ENCODE measurements around the gene LPA. TPM values are rescaled to one million over a fixed set of nuclear protein-coding genes. Genes with fewer than 3 reads are reported as not detected.
"Not testable (repeated sequence)": the region's sequence is repeated elsewhere in the genome, so short reads cannot be mapped to it uniquely, and the experiment has no call there.

Gene LPA
- total RNA-seq, 1 experiment from 2014 or later: not detected

DNA sequence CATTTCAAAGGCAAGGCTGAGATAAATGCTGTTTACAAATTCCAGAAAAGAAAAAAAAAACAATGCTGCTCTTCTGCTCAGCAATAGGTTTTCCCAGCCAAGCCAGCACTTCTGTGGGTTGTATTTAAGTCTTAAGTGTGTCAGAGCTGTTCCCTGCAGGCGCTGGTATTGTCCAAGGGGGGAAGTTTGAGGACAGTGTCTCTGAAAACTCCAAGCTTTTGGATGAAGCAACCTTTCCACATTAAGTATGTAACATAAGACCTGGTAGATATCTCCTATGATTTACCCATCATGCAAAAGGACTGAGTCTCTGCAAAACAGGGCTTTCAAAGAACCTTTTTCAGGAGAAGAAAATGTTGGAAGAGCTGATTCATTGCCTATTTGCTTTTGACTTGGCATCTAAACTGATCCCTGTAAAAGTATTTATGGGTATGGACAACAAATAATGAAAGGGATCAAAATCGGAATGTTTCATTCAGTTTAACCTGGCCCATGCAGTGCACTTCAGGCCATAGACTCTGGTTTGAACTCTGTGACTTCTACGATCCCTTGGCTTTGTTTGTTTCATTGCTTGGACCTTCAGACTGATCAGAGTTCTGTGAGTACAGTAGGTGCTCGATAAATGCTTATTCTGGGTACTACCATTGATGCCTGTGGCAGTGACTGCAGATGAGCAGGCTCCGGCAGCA lies 21.8 kb upstream of the LPA start:
- CTCF ChIA-PET: no interaction called here
- Histone ChIP-seq H3K79me2 (ENCODE audit: low read depth) (no peaks in the 10 kb centered on the region), H3K9me3 (ENCODE audit: insufficient read depth, low read depth) (no peaks in the 10 kb centered on the region), H3F3A (ENCODE audit: insufficient read depth, low read depth) (no peaks in the 10 kb centered on the region), H3K9me2 (ENCODE audit: insufficient read depth) (no peaks in the 10 kb centered on the region), H2AFZ (no peak overlapping the region), H3K36me3 (ENCODE audit: low read depth) (no peaks in the 10 kb centered on the region), H3K27ac (no peak overlapping the region), H4K20me1 (ENCODE audit: insufficient read depth) (no peaks in the 10 kb centered on the region), H3K4me1 (replicated peaks; ENCODE audit: insufficient read depth) (no peaks in the 10 kb centered on the region), H3K4me2 (peak overlapping the region; percentile 59), H3K27me3 (ENCODE audit: insufficient read depth, low read depth) (peaks cover 5% of the 10 kb centered on the region; the same call in 1 of the 2 replicates), H3K4me3 (peak overlapping the region; percentile 22; the same call in 1 of the 2 replicates)
- intact Hi-C loops (cut with micrococcal nuclease; ENCODE audit: unreplicated experiment): no loop called here
- no peak for DNase-seq
- POLR2A ChIA-PET (ENCODE audit: unreplicated experiment): no interaction called here
- BruUV-seq (replicated peaks): no TSS peak
- TF ChIP-seq, protein P1, sequence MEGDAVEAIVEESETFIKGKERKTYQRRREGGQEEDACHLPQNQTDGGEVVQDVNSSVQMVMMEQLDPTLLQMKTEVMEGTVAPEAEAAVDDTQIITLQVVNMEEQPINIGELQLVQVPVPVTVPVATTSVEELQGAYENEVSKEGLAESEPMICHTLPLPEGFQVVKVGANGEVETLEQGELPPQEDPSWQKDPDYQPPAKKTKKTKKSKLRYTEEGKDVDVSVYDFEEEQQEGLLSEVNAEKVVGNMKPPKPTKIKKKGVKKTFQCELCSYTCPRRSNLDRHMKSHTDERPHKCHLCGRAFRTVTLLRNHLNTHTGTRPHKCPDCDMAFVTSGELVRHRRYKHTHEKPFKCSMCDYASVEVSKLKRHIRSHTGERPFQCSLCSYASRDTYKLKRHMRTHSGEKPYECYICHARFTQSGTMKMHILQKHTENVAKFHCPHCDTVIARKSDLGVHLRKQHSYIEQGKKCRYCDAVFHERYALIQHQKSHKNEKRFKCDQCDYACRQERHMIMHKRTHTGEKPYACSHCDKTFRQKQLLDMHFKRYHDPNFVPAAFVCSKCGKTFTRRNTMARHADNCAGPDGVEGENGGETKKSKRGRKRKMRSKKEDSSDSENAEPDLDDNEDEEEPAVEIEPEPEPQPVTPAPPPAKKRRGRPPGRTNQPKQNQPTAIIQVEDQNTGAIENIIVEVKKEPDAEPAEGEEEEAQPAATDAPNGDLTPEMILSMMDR (conservative IDR thresholded peaks at IDR 0.05): no peak
- no peak for TF ChIP-seq EZH2 (IDR thresholded peaks at IDR 0.05; ENCODE audit: low read depth)

- POLR2A ChIA-PET (ENCODE audit: unreplicated experiment); H3F3A ChIP-seq (ENCODE audit: insufficient read depth, low read depth); H3K9me2 ChIP-seq (ENCODE audit: insufficient read depth); H3K9me3 ChIP-seq (ENCODE audit: insufficient read depth, low read depth); H2AFZ ChIP-seq; H3K36me3 ChIP-seq (ENCODE audit: low read depth); H3K4me1 ChIP-seq (replicated peaks; ENCODE audit: insufficient read depth); BruUV-seq (replicated peaks); CTCF ChIA-PET; H3K27me3 ChIP-seq (ENCODE audit: insufficient read depth, low read depth); H3K27ac ChIP-seq; H4K20me1 ChIP-seq (ENCODE audit: insufficient read depth); intact Hi-C loops (cut with micrococcal nuclease; ENCODE audit: unreplicated experiment); H3K79me2 ChIP-seq (ENCODE audit: low read depth); DNase-seq: not testable (repeated sequence)
- Histone ChIP-seq H3K4me3 (peak overlapping the region; percentile 22; the same call in 1 of the 2 replicates), H3K4me2 (peak overlapping the region; percentile 59)
Measured at GRCh38 chr6:160685101-160685761, 21.2 kb upstream of the LPA start.

DNA sequence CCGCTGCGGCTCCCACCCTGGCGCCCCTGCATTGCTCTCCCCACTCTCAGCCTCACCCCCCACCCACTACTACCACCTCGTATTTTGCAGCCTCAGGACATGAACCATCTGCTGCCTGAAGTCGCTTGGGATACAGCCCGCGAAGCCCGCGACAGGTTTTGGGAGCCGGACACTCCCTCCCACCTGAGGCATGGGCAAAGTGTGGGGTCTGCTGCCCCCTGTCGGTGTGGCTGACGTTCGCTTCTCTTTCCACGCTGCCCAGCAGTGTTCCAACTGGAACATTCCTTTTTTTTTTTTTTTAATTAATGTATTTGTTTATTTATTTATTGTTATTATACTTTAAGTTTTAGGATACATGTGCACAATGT lies 15.3 kb upstream of the LPA start:
- ChIA-PET CTCF (no interaction called here), POLR2A (ENCODE audit: unreplicated experiment) (no interaction called here)
- TF ChIP-seq, protein P1 (conservative IDR thresholded peaks at IDR 0.05): no peak
- TF ChIP-seq EZH2 (IDR thresholded peaks at IDR 0.05; ENCODE audit: low read depth): no peak
- Histone ChIP-seq H3K36me3 (ENCODE audit: low read depth) (no peaks in the 10 kb centered on the region), H3F3A (ENCODE audit: insufficient read depth, low read depth) (no peaks in the 10 kb centered on the region), H2AFZ (no peak overlapping the region), H3K4me3 (no peak overlapping the region), H3K27ac (no peak overlapping the region), H3K9me3 (ENCODE audit: insufficient read depth, low read depth) (no peaks in the 10 kb centered on the region), H3K4me1 (replicated peaks; ENCODE audit: insufficient read depth) (no peaks in the 10 kb centered on the region), H3K9me2 (ENCODE audit: insufficient read depth) (no peaks in the 10 kb centered on the region), H3K27me3 (ENCODE audit: insufficient read depth, low read depth) (peaks cover 4% of the 10 kb centered on the region; the same call in 1 of the 2 replicates), H3K79me2 (ENCODE audit: low read depth) (no peaks in the 10 kb centered on the region), H3K4me2 (no peak overlapping the region), H4K20me1 (ENCODE audit: insufficient read depth) (no peaks in the 10 kb centered on the region)
- no peak for DNase-seq
- no TSS peak for BruUV-seq (replicated peaks)
- intact Hi-C loops (cut with micrococcal nuclease; ENCODE audit: unreplicated experiment): no loop called here

All from PC-9 (cell line).